GM21381 (cell line): ENCODE data around the gene DLX4.

Experiments used
- ATAC-seq: cut with Tn5 transposase; IDR thresholded peaks from one replicate; pipeline ENCODE4 v1.9.1; 2021; ENCODE audit warnings: mild to moderate bottlenecking, moderate library complexity; ENCODE audit not compliant: unreplicated experiment

The DLX4 gene

GRCh38 chr17:49946964-49947584 lies 21.9 kb upstream of the DLX4 start:
- ATAC-seq: no peak

GRCh38 chr17:49949634-49950033 lies 19.4 kb upstream of the DLX4 start:
- no peak for ATAC-seq

- ATAC-seq: no peak
Observed at GRCh38 chr17:49951362-49952082, 17.5 kb upstream of the DLX4 start.

DNA sequence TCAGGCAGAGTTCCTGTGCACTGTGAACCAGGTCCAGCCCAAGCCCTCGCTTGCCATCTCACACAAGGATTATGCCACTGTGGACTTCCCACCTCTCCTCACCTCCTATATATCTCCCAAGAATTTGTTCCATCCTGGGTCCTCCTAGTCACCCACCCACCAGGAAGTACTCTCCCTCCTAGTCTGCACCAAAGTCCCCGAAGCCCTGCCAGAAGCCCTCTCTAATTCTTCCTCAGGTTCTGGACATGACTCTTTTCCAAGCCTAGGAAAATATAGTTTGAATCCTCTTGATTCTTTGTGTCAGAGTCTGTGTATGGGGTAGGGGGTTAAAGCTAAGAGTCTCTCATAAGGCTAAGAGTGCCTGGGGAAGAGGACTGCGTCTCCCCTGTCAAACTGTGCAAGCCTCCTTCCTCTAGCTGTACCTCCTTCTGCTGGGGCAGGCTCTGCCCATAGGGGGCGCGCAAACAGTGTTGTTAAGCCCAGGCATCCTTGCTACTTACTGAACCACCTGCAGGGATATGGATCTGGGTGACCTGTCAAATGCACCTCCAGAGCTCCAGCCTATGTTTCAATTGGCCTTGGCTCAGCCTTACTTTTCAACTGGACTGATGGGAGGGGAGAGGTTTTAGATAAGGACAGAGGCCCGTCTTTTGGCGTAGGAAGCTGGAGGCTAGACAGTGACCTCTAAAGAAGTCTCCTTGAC lies 16.6 kb upstream of the DLX4 start:
- no peak for ATAC-seq

- ATAC-seq: no peak
Observed at GRCh38 chr17:49952912-49953497, 16.0 kb upstream of the DLX4 start.

DNA sequence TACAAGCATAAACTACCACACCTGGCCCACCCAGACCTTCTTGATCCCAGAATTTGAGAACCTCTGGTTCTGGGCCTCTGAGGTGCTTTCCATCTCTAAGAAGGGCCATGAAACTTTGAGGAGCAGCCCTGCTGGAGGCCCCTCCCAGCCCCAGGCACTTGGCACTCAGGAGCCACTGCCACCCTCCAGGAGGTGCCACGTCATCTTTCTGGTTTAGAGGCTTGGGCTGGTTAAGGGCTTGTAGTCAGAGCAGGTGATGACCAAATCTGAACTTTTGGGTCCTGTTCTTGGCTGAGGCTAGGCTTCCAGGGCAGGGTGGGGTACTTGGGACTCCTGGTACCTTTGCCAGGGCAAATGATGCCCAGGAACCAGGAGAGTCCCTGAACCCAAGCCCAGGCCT lies 13.8 kb upstream of the DLX4 start:
- no peak for ATAC-seq

DNA sequence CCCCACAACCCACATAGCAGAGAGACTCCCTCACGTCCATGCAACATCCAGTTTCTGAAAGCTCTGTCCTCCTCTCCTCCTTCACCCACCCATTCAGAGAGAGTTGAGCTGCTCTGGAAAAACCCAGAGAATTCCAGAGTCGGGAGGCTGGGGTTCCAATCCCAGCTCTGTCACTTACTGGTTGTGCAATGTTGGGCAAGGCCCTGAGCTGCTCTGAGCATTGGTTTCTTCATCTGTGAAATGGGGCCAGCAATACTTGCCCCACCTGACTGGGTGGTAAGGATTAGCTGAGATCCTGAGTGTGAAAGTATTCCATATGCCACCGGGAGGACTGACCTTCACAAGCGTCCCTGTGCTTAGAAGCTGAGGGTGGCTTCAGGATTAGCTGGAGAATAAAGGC lies 12.2 kb upstream of the DLX4 start:
- ATAC-seq: no peak

GRCh38 chr17:49957350-49957749 lies 11.6 kb upstream of the DLX4 start:
- no peak for ATAC-seq

DNA sequence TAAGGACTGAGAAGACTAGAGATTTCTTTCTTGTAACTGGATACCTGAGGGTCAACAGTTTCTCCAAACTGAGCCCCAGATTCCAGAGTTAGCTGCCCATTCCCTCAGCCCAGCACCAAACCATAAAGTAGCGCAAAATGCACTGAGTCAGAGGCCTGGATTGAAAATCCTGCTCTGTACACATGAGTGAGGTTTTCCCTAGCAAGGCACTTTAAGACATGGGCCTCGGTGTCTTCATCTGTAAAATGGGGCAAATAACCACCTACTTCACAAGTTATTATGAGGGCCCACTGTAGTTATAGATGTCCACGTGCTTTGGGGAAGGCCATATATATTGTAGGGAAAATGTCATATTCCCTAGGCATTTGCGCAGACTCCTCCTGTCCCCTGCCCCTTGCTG lies 10.3 kb upstream of the DLX4 start:
- ATAC-seq: no peak

DNA sequence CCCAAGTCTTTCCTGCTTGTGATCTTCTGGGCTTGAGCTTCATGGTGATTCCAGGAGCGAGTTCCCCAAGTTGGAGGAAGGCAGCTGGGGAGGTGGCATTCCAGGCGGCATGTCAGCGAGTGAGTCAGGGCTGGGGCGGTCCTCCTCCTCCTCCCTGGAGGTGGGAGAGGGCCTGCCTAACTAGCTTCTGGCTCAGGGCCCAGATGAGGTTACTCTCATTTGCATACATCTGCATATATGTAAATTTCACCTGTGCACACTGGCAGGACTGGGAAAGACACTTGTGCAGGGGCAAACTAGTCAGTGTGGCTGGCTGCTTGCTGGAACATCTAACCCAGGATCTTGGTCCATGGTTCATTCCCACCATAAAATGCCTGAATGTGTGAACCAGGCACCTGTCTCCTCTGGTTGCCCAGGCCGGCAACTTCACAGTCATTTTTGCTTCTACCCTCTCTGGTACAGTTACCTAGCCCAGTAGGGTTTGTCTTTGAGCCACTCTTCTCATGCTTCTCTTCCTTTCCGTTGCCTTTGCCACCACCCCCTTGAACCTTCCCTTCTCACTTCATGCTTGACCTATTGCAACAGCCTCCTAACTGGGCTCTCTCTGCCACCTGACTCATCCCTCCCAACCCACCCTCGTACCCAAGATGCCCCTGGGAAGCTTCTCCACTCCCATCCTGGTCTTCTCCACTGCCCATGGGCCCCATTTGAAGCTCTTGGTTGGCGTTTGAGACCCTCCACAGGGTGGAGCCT lies 9.6 kb upstream of the DLX4 start:
- no peak for ATAC-seq

GRCh38 chr17:49962599-49963308 lies 6.2 kb upstream of the DLX4 start:
- no peak for ATAC-seq

DNA sequence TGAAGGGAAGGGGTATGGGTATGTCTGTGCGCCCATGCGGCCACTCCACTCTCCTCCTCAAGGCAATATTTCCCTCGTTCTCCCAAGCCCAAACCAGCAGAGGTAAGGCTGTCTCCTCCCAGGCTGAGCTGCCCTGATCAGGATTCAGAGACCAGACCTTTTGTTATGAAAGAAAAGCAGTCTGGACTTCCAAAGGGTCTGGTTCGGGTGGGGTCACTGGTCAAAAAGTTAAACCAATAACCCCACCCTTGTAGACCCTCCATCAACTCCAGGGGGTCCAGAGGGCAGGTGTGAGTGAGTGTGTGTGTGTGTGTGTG lies 5.7 kb upstream of the DLX4 start:
- ATAC-seq: no peak

DNA sequence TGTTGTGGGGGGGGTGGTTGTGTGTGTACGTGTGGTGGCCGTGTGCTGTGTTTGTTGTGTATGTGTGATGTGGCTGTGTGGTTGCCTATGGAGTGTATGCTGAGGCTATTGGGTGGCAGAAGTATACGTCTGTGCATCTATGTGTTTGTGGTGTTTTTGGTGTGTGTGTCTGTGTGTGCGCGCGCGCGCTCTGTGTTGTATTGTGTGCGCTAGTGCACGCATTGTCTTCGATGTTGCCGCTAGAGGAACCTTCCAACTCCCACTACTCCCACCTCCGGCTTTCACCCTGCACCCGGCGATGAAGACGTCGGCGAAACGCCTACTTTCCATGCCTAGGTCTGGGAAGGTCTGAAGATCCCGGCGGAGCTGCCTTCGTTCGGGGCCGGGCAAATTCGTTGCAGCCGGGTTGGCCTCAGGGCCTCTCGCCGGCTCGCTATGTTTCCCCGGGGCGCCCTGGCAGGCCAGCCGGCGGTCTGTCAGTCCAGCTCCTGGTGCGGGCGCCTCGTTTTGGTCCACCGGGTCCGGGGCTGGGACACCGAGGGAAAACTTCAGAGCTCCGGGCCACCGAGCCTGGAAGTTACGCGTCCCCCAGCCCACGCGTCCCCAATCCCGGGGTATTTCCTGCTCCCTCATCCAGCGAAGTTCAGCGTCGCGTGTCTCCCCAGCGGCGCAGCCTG lies 5.2 kb upstream of the DLX4 start:
- no peak for ATAC-seq

- no peak for ATAC-seq
Observed at GRCh38 chr17:49964303-49964768, 4.7 kb upstream of the DLX4 start.

- ATAC-seq: no peak
Observed at GRCh38 chr17:49964769-49965523, 4.0 kb upstream of the DLX4 start.

- ATAC-seq: no peak
Observed at GRCh38 chr17:49965524-49965909, 3.5 kb upstream of the DLX4 start.

DNA sequence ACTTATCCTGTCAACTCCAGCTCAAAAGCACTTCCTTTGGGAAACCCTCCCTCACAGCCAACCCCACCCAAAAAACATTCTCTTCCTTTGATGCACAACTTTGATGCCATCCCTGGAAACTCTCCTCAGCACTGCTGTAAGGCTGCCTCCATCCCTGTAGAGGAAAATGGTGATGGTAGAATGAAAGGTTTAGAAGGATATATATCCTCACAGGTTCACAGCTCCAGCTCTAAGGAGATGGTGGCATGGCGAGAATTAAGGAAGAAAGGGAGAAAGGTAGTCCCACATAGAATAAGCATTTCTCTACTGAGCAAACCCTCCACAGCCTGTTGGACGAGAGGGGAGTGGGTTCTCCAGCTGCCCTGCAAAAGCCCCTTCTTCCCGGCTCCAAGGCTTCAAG lies 2.2 kb upstream of the DLX4 start:
- ATAC-seq: no peak

GRCh38 chr17:49967205-49967604 lies 1.8 kb upstream of the DLX4 start:
- ATAC-seq: no peak
